ENCODE data around the gene REC114. TPM values are rescaled to one million over a fixed set of nuclear protein-coding genes. Genes with fewer than 3 reads are reported as not detected.

REC114 gene
- total and polyA plus RNA-seq, 2 of the 8 experiments (the other 6 are each of a cell fraction or from before 2014, with no cell fraction given), result 0.12 TPM; not detected in 1

- no peak overlapping the region for H3K9ac ChIP-seq (replicated peaks in 1 of 4; ENCODE audit: extremely low read depth in 1 of 4, low read depth in 3 of 4, low read length in 3 of 4)
- CTCF ChIA-PET (ENCODE audit: partially characterized antibody), result interaction anchor here (0.7 to 1.9 kb wide), 8 partner anchors 9 to 282 kb away, joined by 3 to 12 read pairs (median 3); no protein-coding TSS in a partner anchor
- TF ChIP-seq CHD1 (IDR thresholded peaks at IDR 0.05; ENCODE audit: low read depth, low read length) (no peak), RBBP5 (IDR thresholded peaks at IDR 0.05; ENCODE audit: borderline replicate concordance, low read depth, low read length) (no peak), SP2 (IDR thresholded peaks at IDR 0.05; ENCODE audit: low read length) (no peak), GTF2F1 (IDR thresholded peaks at IDR 0.05; ENCODE audit: borderline replicate concordance, low read depth, low read length) (no peak), SP1 (IDR thresholded peaks at IDR 0.05; ENCODE audit: low read depth, low read length) (no peak), USF2 (IDR thresholded peaks at IDR 0.05; ENCODE audit: low read length) (no peak), NANOG (IDR thresholded peaks at IDR 0.05; ENCODE audit: insufficient read depth, low read depth, low read length, poor library complexity, severe bottlenecking) (no peak), JUND (IDR thresholded peaks at IDR 0.05; ENCODE audit: low read length) (no peak), BACH1 (IDR thresholded peaks at IDR 0.05; ENCODE audit: low read length) (no peak)
Measured at GRCh38 chr15:73600413-73601335, 157.7 kb downstream of the REC114 start.

More at GRCh38 chr15:73600413-73601335, 157.7 kb downstream of the REC114 start:
- H3K4me1 ChIP-seq (replicated peaks in 1 of 4; ENCODE audit: control insufficient read depth in 3 of 4, insufficient read depth in 4 of 4, low read length in 3 of 4), result peaks cover 14 to 30% (median 25%) of the 10 kb centered on the region in 4 experiments
- no peak overlapping the region; the same call in 1 of the 2 replicates for H3K18ac ChIP-seq (ENCODE audit: extremely low read depth, low read length)
- H3K79me1 ChIP-seq (ENCODE audit: low read depth, low read length), result peaks cover 25% of the 10 kb centered on the region
- H3K56ac ChIP-seq (replicated peaks; ENCODE audit: insufficient read length, low read depth, low read length), result no peak overlapping the region
- H4K91ac ChIP-seq (replicated peaks; ENCODE audit: insufficient read length, low read length), result no peak overlapping the region
- peaks cover 16 to 100% of the 10 kb centered on the region in 2 experiments for H3K79me2 ChIP-seq (ENCODE audit: control insufficient read depth in 1 of 2, insufficient read depth in 2 of 2, low read length in 2 of 2)
- 0 out of 2 replicates have a peak overlapping the region, but pooled peaks have one; percentile 13 for H2BK15ac ChIP-seq (ENCODE audit: low read length)
- no peak for DNase-seq (ENCODE audit: low read depth in 1 of 2, low spot score in 2 of 2)
- no peak overlapping the region; a peak in 1 of 8 replicates for H3K4me3 ChIP-seq (ENCODE audit: extremely low read depth in 1 of 4, insufficient read depth in 2 of 4, low read depth in 3 of 4, low read length in 4 of 4)
- no peak overlapping the region for H2BK12ac ChIP-seq (ENCODE audit: low read depth, low read length)
- H3K23ac ChIP-seq (ENCODE audit: insufficient read length), result no peak overlapping the region
- FAIRE-seq, result no peak
- 89% methylated on average over 5 of the region's 5 CpGs; no CpG with 5 or more reads in 1 of the 2 experiments for WGBS, 2 experiments (ENCODE audit: extremely low coverage in 1 of 2, insufficient coverage in 1 of 2, insufficient read length in 1 of 2, insufficient replicate concordance in 2 of 2, low coverage in 1 of 2, low lambda C conversion rate in 2 of 2, missing lambda C conversion rate in 1 of 2)
- no peak overlapping the region for H4K8ac ChIP-seq (ENCODE audit: extremely low read depth, insufficient read depth, low read length)
- no peak overlapping the region for H2AFZ ChIP-seq (ENCODE audit: low read length)
- peak overlapping the region; percentile 47 to 51 for H3K4me2 ChIP-seq (ENCODE audit: insufficient read depth in 1 of 2, low read depth in 2 of 2, low read length in 2 of 2)
- H3K27ac ChIP-seq (ENCODE audit: low read depth, low read length), result no peak overlapping the region
- no peaks in the 10 kb centered on the region; the same call in 1 of the 2 replicates for H3K23me2 ChIP-seq (ENCODE audit: low read depth, low read length)
- no peaks in the 10 kb centered on the region for H3K9me3 ChIP-seq (ENCODE audit: insufficient read depth in 2 of 2, low read depth in 1 of 2, low read length in 1 of 2)
- H3K4ac ChIP-seq (replicated peaks; ENCODE audit: insufficient read length, low read depth, low read length), result no peak overlapping the region
- no peaks in the 10 kb centered on the region for H3K27me3 ChIP-seq (replicated peaks in 1 of 4; ENCODE audit: control insufficient read depth in 3 of 4, extremely low read depth in 1 of 4, insufficient read depth in 3 of 4, low read length in 3 of 4)
- 0 out of 2 replicates have a peak overlapping the region, but pooled peaks have one; percentile 26 for H2BK5ac ChIP-seq (ENCODE audit: low read depth, low read length)
- H3K36me3 ChIP-seq (ENCODE audit: control insufficient read depth in 2 of 4, insufficient read depth in 4 of 4, low read length in 3 of 4), result no peaks in the 10 kb centered on the region; a peak in 1 of 8 replicates
- peaks cover 21 to 43% of the 10 kb centered on the region in 2 experiments for H4K20me1 ChIP-seq (replicated peaks in 1 of 2; ENCODE audit: control insufficient read depth in 1 of 2, insufficient read depth in 2 of 2, low read length in 2 of 2)
- H4K5ac ChIP-seq (ENCODE audit: insufficient read length, low read depth, low read length), result no peak overlapping the region
- no peak overlapping the region for H2BK120ac ChIP-seq (replicated peaks; ENCODE audit: low read depth, low read length)
- H3K14ac ChIP-seq (ENCODE audit: insufficient read length), result no peak overlapping the region
- H2AK5ac ChIP-seq (ENCODE audit: low read depth, low read length), result no peak overlapping the region
- POLR2A ChIA-PET (ENCODE audit: partially characterized antibody), result interaction anchor here (0.9 kb wide), 1 partner anchor 84 kb away, joined by 3 read pairs; the partner anchor contains the start of gene CD276
- H2BK20ac ChIP-seq (ENCODE audit: low read length), result no peak overlapping the region
